Measurements from ENCODE around the gene LCLAT1. TPM values are rescaled to one million over a fixed set of nuclear protein-coding genes. Genes with fewer than 3 reads are reported as not detected.

LCLAT1 gene
- total and polyA plus RNA-seq, 2 of the 4 experiments (the other 2 are of a cell fraction): 7.5 to 11.5 TPM

GRCh38 chr2:30428827-30429461, 18.1 kb upstream of the LCLAT1 start:
- no peaks in the 10 kb centered on the region for H4K20me1 ChIP-seq (ENCODE audit: insufficient read depth, low read length)
- ChIA-PET POLR2A (ENCODE audit: unreplicated experiment) (interaction anchor here (0.6 kb wide), 2 partner anchors 957 to 1939 kb away, joined by 3 to 8 read pairs; no protein-coding TSS in a partner anchor), CTCF (interaction anchor here (0.5 kb wide), 1 partner anchor 105 kb away, joined by 4 read pairs; no protein-coding TSS in a partner anchor)
- ATAC-seq (ENCODE audit: low read depth): no peak
- peaks cover 7% of the 10 kb centered on the region for H3K4me1 ChIP-seq (ENCODE audit: control insufficient read depth, insufficient read depth, low read length)
- in situ Hi-C loops (cut with MboI; ENCODE audit: low sequenced_read_pairs): no loop called here
- no peaks in the 10 kb centered on the region for H3K36me3 ChIP-seq (ENCODE audit: control insufficient read depth, insufficient read depth, low read length)
- BruUV-seq (replicated peaks): no TSS peak
- dilution Hi-C loops (cut with HindIII; ENCODE audit: low sequenced_read_pairs, unreplicated experiment): no loop called here
- no peak overlapping the region; the same call in 2 of the 3 replicates for H2BK15ac ChIP-seq (ENCODE audit: low read depth, low read length)
- intact Hi-C loops (cut with micrococcal nuclease): no loop called here
- H3K4ac ChIP-seq (ENCODE audit: low read depth, low read length): no peak overlapping the region
- no peak overlapping the region for H3K56ac ChIP-seq (ENCODE audit: extremely low read depth, insufficient read depth, low read length)
- H3K14ac ChIP-seq (replicated peaks; ENCODE audit: low read depth, low read length): no peak overlapping the region
- H3K4me3 ChIP-seq (ENCODE audit: insufficient read depth, low read depth, low read length): no peak overlapping the region
- H3K79me1 ChIP-seq (ENCODE audit: low read depth in 1 of 2, low read length in 2 of 2): no peaks in the 10 kb centered on the region
- TF ChIP-seq FOS (IDR thresholded peaks at IDR 0.05; ENCODE audit: low read depth, low read length) (no peak), MXI1 (IDR thresholded peaks at IDR 0.05; ENCODE audit: borderline replicate concordance, low read depth, low read length) (no peak), CHD1 (IDR thresholded peaks at IDR 0.05; ENCODE audit: low read depth, low read length) (no peak), RCOR1 (IDR thresholded peaks at IDR 0.05; ENCODE audit: insufficient replicate concordance, low read length) (no peak)
- TF ChIP-seq, protein P1, sequence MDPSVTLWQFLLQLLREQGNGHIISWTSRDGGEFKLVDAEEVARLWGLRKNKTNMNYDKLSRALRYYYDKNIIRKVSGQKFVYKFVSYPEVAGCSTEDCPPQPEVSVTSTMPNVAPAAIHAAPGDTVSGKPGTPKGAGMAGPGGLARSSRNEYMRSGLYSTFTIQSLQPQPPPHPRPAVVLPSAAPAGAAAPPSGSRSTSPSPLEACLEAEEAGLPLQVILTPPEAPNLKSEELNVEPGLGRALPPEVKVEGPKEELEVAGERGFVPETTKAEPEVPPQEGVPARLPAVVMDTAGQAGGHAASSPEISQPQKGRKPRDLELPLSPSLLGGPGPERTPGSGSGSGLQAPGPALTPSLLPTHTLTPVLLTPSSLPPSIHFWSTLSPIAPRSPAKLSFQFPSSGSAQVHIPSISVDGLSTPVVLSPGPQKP (IDR thresholded peaks at IDR 0.05; ENCODE audit: borderline replicate concordance, low read depth, low read length): no peak
- no peak overlapping the region for H2AFZ ChIP-seq (replicated peaks; ENCODE audit: low read length, poor library complexity)
- no peak overlapping the region for H2BK5ac ChIP-seq (ENCODE audit: low read depth, low read length, poor library complexity, severe bottlenecking)
- H2BK20ac ChIP-seq (ENCODE audit: low read depth, low read length): no peak overlapping the region; the same call in 1 of the 2 replicates
- peak overlapping the region in 1 of 2 experiments; percentile 47; a peak in 2 of 4 replicates for H4K8ac ChIP-seq (ENCODE audit: low read depth in 2 of 2, low read length in 2 of 2)
- H4K91ac ChIP-seq (ENCODE audit: insufficient read depth, low read depth, low read length): no peak overlapping the region
- no peak overlapping the region for H3K9ac ChIP-seq (ENCODE audit: low read depth, low read length)
- no peak overlapping the region for H3K4me2 ChIP-seq (ENCODE audit: low read depth, low read length)
- no peaks in the 10 kb centered on the region; the same call in 1 of the 2 replicates for H3K9me1 ChIP-seq (ENCODE audit: insufficient read depth, low read length)
- H3K9me3 ChIP-seq (ENCODE audit: control insufficient read depth, insufficient read depth, low read length): no peaks in the 10 kb centered on the region
- H2BK120ac ChIP-seq (ENCODE audit: low read depth, low read length): no peak overlapping the region
- H2AK9ac ChIP-seq (replicated peaks; ENCODE audit: low read depth, low read length, poor library complexity): no peak overlapping the region
- no peak overlapping the region; the same call in 1 of the 2 replicates for H3K23ac ChIP-seq (ENCODE audit: low read depth, low read length)
- H4K5ac ChIP-seq (ENCODE audit: low read depth, low read length): no peak overlapping the region
- no peak overlapping the region for H2AK5ac ChIP-seq (ENCODE audit: low read depth, low read length)
- no peak overlapping the region for H3K27ac ChIP-seq (ENCODE audit: insufficient read depth, low read length)
- H3K18ac ChIP-seq (ENCODE audit: low read depth, low read length): peak overlapping the region; percentile 25; the same call in 1 of the 2 replicates
- H3K27me3 ChIP-seq (ENCODE audit: control insufficient read depth, insufficient read depth, low read length): no peaks in the 10 kb centered on the region
- no peak for DNase-seq
- no CpG with 5 or more reads among the region's 3 CpGs for WGBS, 2 experiments (ENCODE audit: extremely low coverage in 2 of 2, insufficient read length in 1 of 2)
